GM12878 (cell line): ENCODE measurements around the gene ARHGAP22. TPM values are rescaled to one million over a fixed set of nuclear protein-coding genes. Genes with fewer than 3 reads are reported as not detected.

Experiments
- ATAC-seq: fragments of 200-7000 bp; cut with Tn5 transposase; 3 replicates; pipeline ENCODE4 v1.9.1; 2020; ENCODE audit warnings: mild to moderate bottlenecking, moderate library complexity
- BruUV-seq: library from RNA; stranded (reverse); fragments of 400-500 nt; replicated peaks from 2 replicates; lab custom pipeline; 2021; lab: Mats Ljungman, UMichigan
- CTCF ChIA-PET: fragments of 300-600 bp; sonication (Branson Sonifier 250); formaldehyde crosslinking; extraction: SDS; loops from one replicate; lab custom pipeline; 2021; ENCODE audit warnings: inconsistent platforms; lab: Yijun Ruan, JAX
- POLR2A ChIA-PET: fragments of 350-600 bp; formaldehyde crosslinking; extraction: SDS; loops from one replicate; lab custom pipeline; 2021; ENCODE audit warnings: inconsistent platforms; lab: Charles Lee
- RAD21 ChIA-PET: fragments of 300-600 bp; sonication (Branson Sonifier 250); formaldehyde crosslinking; loops from one replicate; lab custom pipeline; 2023; ENCODE audit warnings: antibody characterized with exemption; ENCODE audit not compliant: unreplicated experiment; lab: Charles Lee
- SMC1A ChIA-PET: fragments of 300-600 bp; sonication (Branson Sonifier 250); formaldehyde crosslinking; loops from one replicate; lab custom pipeline; 2023; ENCODE audit not compliant: unreplicated experiment, uncharacterized antibody; lab: Charles Lee
- DNase-seq: peaks from one replicate; pipeline ENCODE4 v3.0.0-alpha.2; 2011; ENCODE audit warnings: low read depth, low spot score
- FAIRE-seq: peaks from 3 replicates; lab custom pipeline; 2011; peaks lifted over from hg19 to GRCh38; lab: Jason Lieb, UNC
- H2AFZ ChIP-seq: 2 replicates; pipeline ENCODE4 v1.6.0; 2011; ENCODE audit warnings: low read depth, low read length, control low read depth; ENCODE audit not compliant: control insufficient read depth
- H3K27ac ChIP-seq: 2 replicates; pipeline ENCODE4 v1.5.1; 2011; ENCODE audit warnings: control low read depth; ENCODE audit not compliant: control insufficient read depth, insufficient read depth
- H3K27me3 ChIP-seq, 2 experiments: replicated peaks in 1 of 2; 2 replicates each; pipeline versions ENCODE4 v1.6.0 to v1.6.1; 2011; ENCODE audit warnings: low read length in 1 of 2; ENCODE audit not compliant: control insufficient read depth in 2 of 2, insufficient read depth in 2 of 2
- H3K36me3 ChIP-seq, 2 experiments: 2 replicates each; pipeline ENCODE4 v1.5.1; 2011; ENCODE audit warnings: low read length in 1 of 2; ENCODE audit not compliant: control insufficient read depth in 2 of 2, insufficient read depth in 2 of 2
- H3K4me1 ChIP-seq: 2 replicates; pipeline ENCODE4 v1.6.1; 2011; ENCODE audit warnings: mild to moderate bottlenecking, low read length, moderate library complexity, mixed read lengths; ENCODE audit not compliant: control insufficient read depth, insufficient read depth
- H3K4me2 ChIP-seq: 2 replicates; pipeline ENCODE4 v1.6.0; 2011; ENCODE audit warnings: control low read depth; ENCODE audit not compliant: control insufficient read depth, insufficient read depth
- H3K4me3 ChIP-seq: fragments of 200-600 bp; sonication (generic); 2 replicates; pipeline ENCODE4 v1.5.1; 2016
- H3K79me2 ChIP-seq: 2 replicates; pipeline ENCODE4 v1.6.0; 2011; ENCODE audit warnings: low read length; ENCODE audit not compliant: control insufficient read depth, insufficient read depth
- H3K9ac ChIP-seq: 2 replicates; pipeline ENCODE4 v1.8.0; 2011; ENCODE audit warnings: low read length, control low read depth, mixed read lengths; ENCODE audit not compliant: control insufficient read depth, insufficient read depth
- H3K9me3 ChIP-seq: replicated peaks from 3 replicates; pipeline ENCODE4 v1.5.1; 2011; ENCODE audit warnings: mild to moderate bottlenecking, low read length; ENCODE audit not compliant: control insufficient read depth, insufficient read depth
- H4K20me1 ChIP-seq: 2 replicates; pipeline ENCODE4 v1.6.0; 2011; ENCODE audit not compliant: control insufficient read depth, insufficient read depth
- BACH1 ChIP-seq: fragments of 450-650 bp; IDR thresholded peaks from 2 replicates; pipeline ENCODE4 v1.6.1; 2017; ENCODE audit warnings: mild to moderate bottlenecking, borderline replicate concordance
- CHD1 ChIP-seq: IDR thresholded peaks from 2 replicates; pipeline ENCODE4 v1.6.1; 2012; ENCODE audit warnings: low read depth, low read length, improper control_type of control experiment
- ELK1 ChIP-seq: IDR thresholded peaks from 2 replicates; pipeline ENCODE4 v1.6.1; 2012; ENCODE audit warnings: low read depth, low read length, improper control_type of control experiment
- EP300 ChIP-seq, 2 experiments: fragments of 150-350 bp in 1 of 2; IDR thresholded peaks; 2 replicates each; pipeline ENCODE4 v1.6.1; 2011 to 2012; ENCODE audit warnings: low read depth in 2 of 2, low read length in 2 of 2, borderline replicate concordance in 1 of 2, improper control_type of control experiment in 1 of 2, inconsistent platforms in 1 of 2; ENCODE audit not compliant: control insufficient read depth in 1 of 2
- FOS ChIP-seq: IDR thresholded peaks from 3 replicates; pipeline ENCODE4 v1.6.1; 2011; ENCODE audit warnings: borderline replicate concordance; ENCODE audit not compliant: insufficient read length; ENCODE audit errors: extremely low read depth
- GATAD2B ChIP-seq: fragments of 450-650 bp; conservative IDR thresholded peaks from 2 replicates; pipeline ENCODE4 v1.6.1; 2017; ENCODE audit warnings: low read depth, mild to moderate bottlenecking, moderate library complexity
- HDAC2 ChIP-seq: fragments of 200-600 bp; sonication (generic); IDR thresholded peaks from 2 replicates; pipeline ENCODE4 v1.6.1; 2017
- HDGF ChIP-seq: fragments of 450-650 bp; IDR thresholded peaks from 2 replicates; pipeline ENCODE4 v1.6.1; 2016; ENCODE audit warnings: antibody characterized with exemption
- IKZF1 ChIP-seq: fragments of 450-650 bp; conservative IDR thresholded peaks from 2 replicates; pipeline ENCODE4 v1.6.1; 2017; ENCODE audit warnings: antibody characterized with exemption, mild to moderate bottlenecking
- IKZF2 ChIP-seq, 2 experiments: fragments of 450-650 bp; IDR thresholded peaks; 2 replicates each; pipeline ENCODE4 v1.6.1; 2017; ENCODE audit warnings: mild to moderate bottlenecking in 2 of 2, moderate library complexity in 2 of 2
- MAX ChIP-seq: IDR thresholded peaks from 2 replicates; pipeline ENCODE4 v1.6.1; 2012; ENCODE audit warnings: low read depth, low read length, improper control_type of control experiment
- NKRF ChIP-seq: fragments of 450-650 bp; conservative IDR thresholded peaks from 2 replicates; pipeline ENCODE4 v1.6.1; 2017; ENCODE audit warnings: mild to moderate bottlenecking, moderate library complexity
- NR2F1 ChIP-seq: fragments of 450-650 bp; conservative IDR thresholded peaks from 2 replicates; pipeline ENCODE4 v1.6.1; 2017; ENCODE audit warnings: mild to moderate bottlenecking
- PAX5 ChIP-seq: IDR thresholded peaks from 2 replicates; pipeline ENCODE4 v1.6.1; 2011; ENCODE audit warnings: low read depth, low read length, borderline replicate concordance
- PKNOX1 ChIP-seq: fragments of 450-650 bp; IDR thresholded peaks from 2 replicates; pipeline ENCODE4 v1.6.1; 2016; ENCODE audit warnings: mild to moderate bottlenecking
- RAD21 ChIP-seq: IDR thresholded peaks from 2 replicates; pipeline ENCODE4 v1.6.1; 2011; ENCODE audit warnings: mild to moderate bottlenecking, low read depth, low read length, moderate library complexity; ENCODE audit not compliant: insufficient read depth
- RAD51 ChIP-seq: fragments of 450-650 bp; IDR thresholded peaks from 2 replicates; pipeline ENCODE4 v1.6.1; 2016; ENCODE audit warnings: moderate library complexity, mild to moderate bottlenecking, inconsistent platforms
- RFX5 ChIP-seq: IDR thresholded peaks from 2 replicates; pipeline ENCODE4 v1.6.1; 2011; ENCODE audit warnings: low read depth, low read length, improper control_type of control experiment
- RUNX3 ChIP-seq: IDR thresholded peaks from 2 replicates; pipeline ENCODE4 v1.6.1; 2012; ENCODE audit warnings: low read length, inconsistent platforms
- SPI1 ChIP-seq: IDR thresholded peaks from 2 replicates; pipeline ENCODE4 v1.6.1; 2011; ENCODE audit warnings: low read depth, mild to moderate bottlenecking, low read length, moderate library complexity, borderline replicate concordance; ENCODE audit not compliant: insufficient read depth
- STAT3 ChIP-seq: IDR thresholded peaks from 2 replicates; pipeline ENCODE4 v1.6.1; 2011; ENCODE audit warnings: low read depth, low read length, improper control_type of control experiment
- ZNF384 ChIP-seq: IDR thresholded peaks from 2 replicates; pipeline ENCODE4 v1.6.1; 2012; ENCODE audit warnings: low read depth, mild to moderate bottlenecking, low read length, improper control_type of control experiment, borderline replicate concordance
- whole genome bisulfite sequencing: methylation state at CpG from one replicate; pipeline ENCODE4 v1.1.6; 2016; ENCODE audit warnings: low lambda C conversion rate; ENCODE audit not compliant: insufficient replicate concordance, insufficient coverage; ENCODE audit errors: missing lambda C conversion rate; 5-methylcytosine and 5-hydroxymethylcytosine counted together
- in situ Hi-C: fragments of 300-500 bp; cut with MboI; formaldehyde crosslinking; loops from 9 replicates; pipeline ENCODE4 v1.14.3; 2018; ENCODE audit warnings: mixed read lengths
- intact Hi-C: fragments of 100-400 bp; cut with micrococcal nuclease; formaldehyde crosslinking; loops from one replicate; pipeline ENCODE4 v1.14.2; 2022; ENCODE audit not compliant: unreplicated experiment
- polyA plus RNA-seq, 11 experiments: library from polyadenylated mRNA; depleted of rRNA in 4 of 11; unstranded in 6 of 11; stranded (reverse) in 5 of 11; fragments of >200 nt; fragmentation: Nextera tagmentation in 4 of 11; fragmentation: Illumina TruSeq in 1 of 11; extraction: Ambion mirVana in 4 of 11; extraction: Trizol in 1 of 11; gene quantifications; 1 replicate in 1 of 11; 2 replicates in 10 of 11; pipeline versions ENCODE4 v1.2.1 to v1.2.3, GENCODE V29; 2011 to 2016; ENCODE audit warnings: inconsistent platforms in 2 of 11, missing spikeins in 2 of 11, low read depth in 1 of 11
- total RNA-seq, 4 experiments: library from RNA; depleted of rRNA in 3 of 4; stranded (reverse); fragments of >200 nt in 3 of 4; fragmentation: Illumina TruSeq in 1 of 4; extraction: Trizol in 1 of 4; gene quantifications; 2 replicates each; pipeline versions ENCODE4 v1.2.1 to v1.2.3, GENCODE V29; 2013 to 2021

Gene ARHGAP22
- total and polyA plus RNA-seq, 10 of the 15 experiments (the other 5 are each of a cell fraction or from before 2014, with no cell fraction given): 0.07 to 0.61 (median 0.18) TPM; not detected in 5

GRCh38 chr10:48511875-48512231 is 93.0 kb downstream of the ARHGAP22 start:
- Histone ChIP-seq H3K27me3 (no peaks in the 10 kb centered on the region), H3K36me3 (no peaks in the 10 kb centered on the region), H4K20me1 (no peaks in the 10 kb centered on the region), H3K4me3 (no peak overlapping the region), H3K4me1 (peaks cover 6% of the 10 kb centered on the region), H3K27ac (no peak overlapping the region), H3K9me3 (no peaks in the 10 kb centered on the region; the same call in 1 of the 3 replicates), H2AFZ (no peak overlapping the region), H3K4me2 (no peak overlapping the region), H3K9ac (no peak overlapping the region), H3K79me2 (no peaks in the 10 kb centered on the region)
- DNase-seq (no peak), ATAC-seq (peak; percentile 64), FAIRE-seq (no peak)
- in situ Hi-C loops: loop anchor here (10.0 kb wide), 1 partner anchor 297 kb away; no protein-coding TSS in a partner anchor
- ChIA-PET CTCF (interaction anchor here (6.5 kb wide), 1 partner anchor 149 kb away, joined by 50 read pairs; no protein-coding TSS in a partner anchor), SMC1A (interaction anchor here (0.5 to 1.7 kb wide), 2 partner anchors 10 to 157 kb away, joined by 3 to 4 read pairs; no protein-coding TSS in a partner anchor), RAD21 (no interaction called here), POLR2A (no interaction called here)
- intact Hi-C loops: no loop called here
- no TSS peak for BruUV-seq
- WGBS: 100% methylated on average over 1 of the region's 1 CpG
- TF ChIP-seq PKNOX1 (no peak), RFX5 (no peak), SPI1 (peak; percentile 78; the same call in 1 of the 2 replicates), RAD51 (no peak), ZNF384 (no peak), RUNX3 (peak; percentile 35; the same call in 1 of the 2 replicates), HDGF (no peak), BACH1 (no peak), IKZF1 (peak; percentile 70), IKZF2 (IDR thresholded peaks at IDR 0.05) (peak in 1 of 2 experiments; percentile 15; a peak in 2 of 4 replicates), RAD21 (no peak), FOS (no peak), STAT3 (no peak), MAX (no peak), CHD1 (no peak), NKRF (no peak), HDAC2 (no peak), ELK1 (no peak), EP300 (IDR thresholded peaks at IDR 0.05; ENCODE audit: borderline replicate concordance in 1 of 2, control insufficient read depth in 1 of 2, low read depth in 2 of 2, low read length in 2 of 2) (no peak), GATAD2B (no peak), PAX5 (0 out of 2 replicates have a peak, but pooled peaks have one; percentile 33), NR2F1 (peak; percentile 77)
